ENCODE measurements around the gene STMN3.

STMN3 gene

GRCh38 chr20:63653041-63653973, at the start of gene STMN3:
TSS of gene STMN3 (minus strand) at chr20:63653424. CDS start at chr20:63653345, 79 bp downstream.
- ATAC-seq (peak; percentile 38), DNase-seq (peak; percentile 80)

GRCh38 chr20:63702036-63702665, 48.9 kb upstream of the STMN3 start:
- ATAC-seq, result no peak
- no peak for DNase-seq

- DNase-seq (no peak), ATAC-seq (no peak)
Observed at GRCh38 chr20:63701329-63702035, 48.3 kb upstream of the STMN3 start.

DNA sequence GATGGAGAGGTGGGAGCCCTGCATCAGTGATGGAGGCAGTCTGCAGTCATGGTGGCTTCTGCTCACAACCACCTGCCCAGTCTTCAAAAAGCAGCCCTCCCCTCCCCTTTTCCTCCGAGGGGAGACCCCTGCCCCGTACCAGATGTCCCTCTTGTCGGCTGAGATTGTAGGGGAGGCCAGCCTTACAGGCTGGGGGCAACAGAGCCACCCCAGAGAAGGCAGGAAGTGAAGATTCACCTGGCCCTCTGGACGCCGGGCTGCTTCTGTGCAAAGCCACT, 47.8 kb upstream of the STMN3 start:
- no peak for DNase-seq
- no peak for ATAC-seq

DNA sequence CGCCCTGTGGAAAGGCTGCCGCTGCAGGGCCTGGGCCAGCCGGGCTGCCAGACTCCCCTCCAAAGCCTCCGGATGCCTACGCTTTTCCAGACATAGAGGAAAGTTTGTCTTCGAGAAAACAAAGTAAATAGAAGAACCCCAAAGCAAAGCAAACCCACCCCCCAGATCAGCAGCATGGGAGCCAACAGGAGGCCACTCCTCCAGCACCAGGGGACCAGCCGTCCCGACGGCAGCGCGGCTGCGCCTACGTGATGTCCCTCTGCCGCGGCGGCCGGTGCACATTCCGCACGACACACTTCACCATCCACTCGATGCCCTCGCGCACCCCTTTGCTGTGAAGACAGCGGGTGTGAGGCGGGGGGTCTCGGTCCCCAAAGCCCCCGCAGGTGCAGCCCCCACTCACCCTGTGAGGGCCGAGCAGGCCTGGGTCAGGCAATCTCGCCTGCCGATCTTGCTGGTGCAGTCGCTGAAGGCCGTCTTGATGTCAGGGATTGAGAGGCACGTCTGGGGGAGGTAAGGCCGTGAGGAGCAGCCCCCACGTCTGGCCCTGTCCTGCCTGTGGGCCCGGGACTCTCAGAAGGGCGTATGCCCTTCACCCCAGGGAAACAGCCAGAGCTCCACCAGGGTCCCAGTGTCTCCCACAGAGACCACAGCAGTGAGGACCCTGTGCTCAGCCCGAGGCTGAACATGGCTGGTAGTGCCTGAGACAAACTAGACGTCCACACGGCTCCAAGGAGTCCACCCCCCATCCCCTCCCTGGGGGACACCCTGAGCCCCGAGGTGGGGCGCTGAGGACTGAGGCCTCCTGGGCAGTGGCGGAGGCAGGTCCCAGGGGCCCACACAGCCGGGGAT, 47.2 kb upstream of the STMN3 start:
- DNase-seq (no peak), ATAC-seq (no peak)

DNA sequence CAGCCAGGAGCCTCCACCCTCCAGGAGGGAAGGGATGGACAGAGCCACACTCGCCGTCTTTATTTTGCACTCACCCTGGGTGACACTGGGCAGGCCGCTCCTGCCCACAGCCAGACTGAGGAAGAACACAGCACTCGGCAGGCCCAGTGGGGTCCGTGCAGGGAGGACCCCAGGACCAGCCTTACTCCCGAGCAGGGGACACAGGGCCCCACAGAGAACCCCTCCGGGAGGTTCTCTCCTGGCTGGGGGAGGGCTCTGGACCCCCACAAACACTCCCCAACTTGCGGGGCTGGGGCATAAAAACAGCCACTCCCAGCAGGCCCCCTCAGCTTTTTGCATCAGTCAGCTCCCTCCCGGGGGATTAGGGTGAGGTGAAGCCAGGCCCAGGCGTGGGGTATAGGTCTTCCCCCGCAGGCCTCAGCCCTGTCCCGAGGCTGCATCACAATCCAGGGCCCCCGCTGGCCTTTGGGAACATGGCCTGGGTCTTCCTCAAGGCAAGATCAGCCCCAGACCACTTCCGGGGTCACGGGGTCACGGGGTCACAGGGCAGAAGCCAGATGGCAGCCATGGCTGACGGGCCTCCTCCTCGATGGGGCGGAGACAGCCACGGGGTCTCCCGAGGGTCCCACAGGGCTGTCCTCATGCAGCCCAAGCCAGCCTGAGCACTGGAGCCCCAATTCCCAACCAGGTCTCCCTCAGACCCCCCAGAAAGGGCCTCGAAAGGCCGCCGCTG, 46.4 kb upstream of the STMN3 start:
- ATAC-seq (no peak), DNase-seq (no peak)

DNA sequence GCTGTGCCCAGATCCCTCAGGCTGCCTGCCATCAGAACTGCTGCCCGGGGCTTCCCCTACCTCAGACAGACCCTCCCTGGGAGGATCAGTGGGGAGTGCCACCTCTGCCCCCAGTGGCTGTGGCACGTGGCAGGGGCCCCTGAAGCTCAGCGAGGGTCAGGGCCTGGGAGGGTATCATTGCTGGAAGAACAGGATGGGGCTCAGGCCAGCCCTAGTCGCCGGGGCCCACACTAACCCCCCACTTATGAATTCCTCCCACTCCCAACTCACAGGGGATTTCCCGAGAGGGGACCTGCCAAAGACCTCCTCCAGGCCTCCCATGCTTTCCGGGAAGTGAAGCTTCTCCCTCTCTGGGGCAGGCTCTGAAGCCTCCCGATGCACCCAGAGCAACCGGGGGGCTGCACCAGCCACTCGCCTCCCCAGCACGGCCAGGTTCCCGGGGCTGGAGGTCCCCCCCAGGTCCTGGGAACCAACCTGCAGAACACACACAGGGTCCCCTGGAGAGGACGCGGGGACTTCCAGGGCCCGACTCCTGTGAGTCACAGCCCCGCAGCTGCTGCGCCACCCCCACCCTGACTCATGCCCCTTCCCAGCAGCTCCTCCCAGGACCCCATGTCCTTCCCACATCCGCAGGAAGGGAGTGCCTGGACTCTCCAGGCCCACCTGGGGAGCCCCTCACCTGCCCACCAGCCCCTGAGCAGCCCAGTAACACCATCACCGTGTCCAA, 45.7 kb upstream of the STMN3 start:
- ATAC-seq (peak; percentile 57), DNase-seq (peak; percentile 73)

DNA sequence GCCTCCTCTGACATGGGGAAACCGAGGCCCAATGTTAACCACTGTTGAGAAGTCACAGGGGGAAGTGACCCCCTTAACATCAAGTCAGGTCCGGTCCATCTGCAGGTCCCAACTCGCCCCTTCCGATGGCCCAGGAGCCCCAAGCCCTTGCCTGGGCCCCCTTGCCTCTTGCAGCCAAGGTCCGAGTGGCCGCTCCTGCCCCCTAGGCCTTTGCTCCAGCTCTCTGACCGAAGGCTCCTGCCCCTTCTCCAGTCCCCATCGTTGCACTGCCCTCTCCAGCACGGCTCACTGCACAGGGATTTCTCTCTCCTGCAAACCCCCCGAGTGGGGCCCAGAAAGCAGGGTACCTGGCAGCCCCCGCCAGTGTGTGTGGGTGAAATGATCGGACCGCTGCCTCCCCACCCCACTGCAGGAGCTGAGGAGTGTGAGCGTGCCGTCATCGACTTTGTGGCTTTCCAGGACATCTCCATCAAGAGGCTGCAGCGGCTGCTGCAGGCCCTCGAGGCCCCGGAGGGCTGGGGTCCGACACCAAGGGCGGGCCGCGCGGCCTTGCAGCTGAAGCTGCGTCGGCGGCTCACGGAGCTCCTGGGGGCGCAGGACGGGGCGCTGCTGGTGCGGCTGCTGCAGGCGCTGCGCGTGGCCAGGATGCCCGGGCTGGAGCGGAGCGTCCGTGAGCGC, 44.8 kb upstream of the STMN3 start:
- ATAC-seq (no peak), DNase-seq (no peak)

DNA sequence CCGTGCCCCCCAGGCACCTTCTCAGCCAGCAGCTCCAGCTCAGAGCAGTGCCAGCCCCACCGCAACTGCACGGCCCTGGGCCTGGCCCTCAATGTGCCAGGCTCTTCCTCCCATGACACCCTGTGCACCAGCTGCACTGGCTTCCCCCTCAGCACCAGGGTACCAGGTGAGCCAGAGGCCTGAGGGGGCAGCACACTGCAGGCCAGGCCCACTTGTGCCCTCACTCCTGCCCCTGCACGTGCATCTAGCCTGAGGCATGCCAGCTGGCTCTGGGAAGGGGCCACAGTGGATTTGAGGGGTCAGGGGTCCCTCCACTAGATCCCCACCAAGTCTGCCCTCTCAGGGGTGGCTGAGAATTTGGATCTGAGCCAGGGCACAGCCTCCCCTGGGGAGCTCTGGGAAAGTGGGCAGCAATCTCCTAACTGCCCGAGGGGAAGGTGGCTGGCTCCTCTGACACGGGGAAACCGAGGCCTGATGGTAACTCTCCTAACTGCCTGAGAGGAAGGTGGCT, 44.2 kb upstream of the STMN3 start:
- ATAC-seq (no peak), DNase-seq (no peak)

GRCh38 chr20:63696628-63697356, 43.6 kb upstream of the STMN3 start, which contains the start of gene TNFRSF6B:
TSS of gene TNFRSF6B (plus strand) at chr20:63696652. CDS start at chr20:63696768, 116 bp downstream.
- DNase-seq (peak; percentile 30), ATAC-seq (peak; percentile 21)

DNA sequence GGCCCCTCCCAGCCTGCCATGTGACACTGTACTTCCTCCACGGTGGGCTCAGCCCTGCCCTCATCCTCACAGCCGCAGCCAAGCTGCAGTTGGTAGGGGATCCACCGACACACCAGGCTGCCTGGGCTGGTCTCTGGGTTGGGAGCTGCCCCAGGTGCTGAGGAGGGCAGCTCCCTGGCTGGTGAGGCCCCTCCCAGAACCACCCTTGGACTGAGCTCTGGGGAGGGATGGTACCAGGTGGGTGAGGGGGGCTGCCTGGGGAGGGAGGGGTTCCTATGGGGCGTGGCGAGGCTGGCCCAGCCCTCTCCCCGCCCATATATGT, 43.0 kb upstream of the STMN3 start:
- peak; percentile 41 for ATAC-seq
- peak; percentile 51 for DNase-seq

- DNase-seq, result no peak
- no peak for ATAC-seq
Observed at GRCh38 chr20:63695424-63696305, 42.4 kb upstream of the STMN3 start.

GRCh38 chr20:63694584-63695423, 41.6 kb upstream of the STMN3 start:
- ATAC-seq (no peak), DNase-seq (no peak)

- DNase-seq (no peak), ATAC-seq (no peak)
Observed at GRCh38 chr20:63693733-63694583, 40.7 kb upstream of the STMN3 start.

DNA sequence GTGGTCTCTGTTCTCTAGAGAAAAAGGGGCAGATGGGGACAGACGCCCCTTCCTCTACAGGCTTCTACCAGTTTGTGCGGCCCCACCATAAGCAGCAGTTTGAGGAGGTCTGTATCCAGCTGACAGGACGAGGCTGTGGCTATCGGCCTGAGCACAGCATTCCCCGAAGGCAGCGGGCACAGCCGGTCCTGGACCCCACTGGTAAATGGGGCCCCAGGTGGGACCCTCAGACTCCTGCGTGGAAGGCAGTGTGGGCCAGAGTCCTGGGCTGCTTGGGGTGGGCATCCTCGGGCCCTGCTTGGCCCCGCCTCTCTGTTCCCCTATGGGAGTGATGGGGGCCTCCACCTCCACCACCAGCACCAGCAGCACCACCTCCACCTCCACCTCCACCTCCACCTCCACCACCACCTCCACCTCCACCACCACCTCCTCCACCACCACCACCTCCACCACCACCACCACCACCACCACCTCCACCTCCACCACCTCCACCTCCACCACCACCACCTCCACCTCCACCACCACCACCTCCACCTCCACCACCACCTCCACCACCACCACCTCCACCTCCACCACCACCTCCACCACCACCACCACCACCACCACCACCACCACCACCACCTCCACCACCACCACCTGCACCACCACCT, 40.0 kb upstream of the STMN3 start:
- DNase-seq (no peak), ATAC-seq (no peak)

Data from stimulated activated naive CD8-positive, alpha-beta T cell treated with anti-CD3 and anti-CD28 coated beads, Interleukin-15, Interleukin-2, amounts not matched to agents 100 U/mL and 50 U/mL, for 24 hours (primary cell).